Amniotic epithelial cell (primary cell): Measurements from ENCODE around the gene TFF2.

Experiments
- DNase-seq: peaks from one replicate; pipeline ENCODE4 v3.0.0-alpha.2; 2010; ENCODE audit warnings: low read depth

The TFF2 gene

DNA sequence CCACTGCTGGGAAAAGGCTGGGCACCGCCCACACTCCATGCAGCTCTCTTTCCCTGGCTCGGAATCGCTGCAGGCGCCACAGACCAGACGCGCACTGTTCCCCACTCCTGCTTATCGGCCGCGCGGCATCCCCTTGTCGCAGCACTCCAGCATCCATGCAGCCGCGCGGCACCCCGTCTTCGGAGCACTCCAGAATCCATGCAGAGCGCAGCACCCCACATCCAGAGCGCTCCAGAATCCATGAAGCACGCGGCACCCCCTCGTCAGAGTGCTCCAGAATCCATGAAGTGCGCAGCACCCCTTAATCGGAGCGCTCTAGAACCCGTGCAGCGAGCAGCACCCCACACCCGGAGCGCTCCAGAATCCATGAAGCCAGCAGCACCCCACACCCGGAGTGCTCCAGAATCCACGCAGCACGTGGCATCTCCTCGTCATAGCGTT is 45.1 kb downstream of the TFF2 start:
- DNase-seq: no peak

DNA sequence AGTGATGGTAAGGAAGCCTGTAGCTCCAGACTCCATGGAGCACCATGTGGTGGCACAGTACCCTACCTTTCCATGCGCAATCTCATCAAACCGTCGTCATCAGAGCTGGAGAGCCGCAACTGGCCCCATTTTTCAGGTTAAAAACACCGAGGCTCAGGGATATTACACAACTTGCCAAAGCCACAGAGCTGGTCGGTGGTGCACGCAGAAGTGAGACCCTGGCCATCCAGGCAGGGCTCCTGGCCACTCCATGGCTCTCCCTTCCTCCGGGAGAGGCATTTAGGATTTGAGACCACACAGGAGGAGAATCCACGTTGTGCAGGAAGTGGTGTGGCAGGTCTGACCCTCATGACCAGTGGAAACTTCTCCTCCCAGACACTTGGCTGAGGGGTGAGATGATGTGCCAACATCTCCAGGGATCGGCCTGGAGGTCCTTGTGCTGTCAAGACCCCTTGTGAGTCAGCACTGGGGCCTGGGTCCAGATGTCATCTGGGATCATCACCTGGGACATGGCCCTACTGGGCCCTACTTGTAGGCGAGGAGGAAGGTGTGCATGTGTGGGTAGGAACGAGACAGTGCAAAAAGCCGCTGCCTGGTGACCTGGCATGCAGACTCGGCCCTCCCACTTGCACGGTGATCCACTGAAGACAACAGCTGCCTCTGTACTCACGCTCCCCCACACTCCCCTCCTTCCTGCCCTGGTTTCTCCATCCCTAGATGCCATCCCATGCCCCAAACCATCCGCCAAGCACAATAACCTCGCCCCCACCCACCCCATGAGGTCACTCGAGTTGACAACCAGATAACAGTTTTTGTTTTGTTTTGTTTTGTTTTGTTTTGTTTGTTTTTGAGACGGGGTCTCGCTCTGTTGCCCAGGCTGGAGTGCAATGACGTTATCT is 46.0 kb downstream of the TFF2 start:
- DNase-seq: no peak

DNA sequence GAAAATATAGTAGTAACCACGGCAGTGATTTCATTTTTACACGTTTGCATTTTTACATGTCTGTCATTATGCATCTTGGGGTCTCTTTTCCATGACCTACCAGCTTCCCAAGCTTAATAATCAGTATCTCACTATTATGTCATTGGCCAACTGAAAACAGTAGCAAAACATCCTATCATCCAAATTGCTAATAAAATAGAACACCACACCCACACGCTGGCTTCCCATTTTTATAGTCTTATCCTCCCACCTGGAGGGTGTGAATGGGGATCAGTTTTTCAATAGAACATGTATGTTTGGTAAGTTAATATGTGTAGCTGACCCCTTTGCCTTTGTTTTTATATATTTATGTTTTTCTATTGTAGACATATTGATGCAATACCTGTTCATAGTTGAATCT is 47.4 kb downstream of the TFF2 start:
- no peak for DNase-seq

DNA sequence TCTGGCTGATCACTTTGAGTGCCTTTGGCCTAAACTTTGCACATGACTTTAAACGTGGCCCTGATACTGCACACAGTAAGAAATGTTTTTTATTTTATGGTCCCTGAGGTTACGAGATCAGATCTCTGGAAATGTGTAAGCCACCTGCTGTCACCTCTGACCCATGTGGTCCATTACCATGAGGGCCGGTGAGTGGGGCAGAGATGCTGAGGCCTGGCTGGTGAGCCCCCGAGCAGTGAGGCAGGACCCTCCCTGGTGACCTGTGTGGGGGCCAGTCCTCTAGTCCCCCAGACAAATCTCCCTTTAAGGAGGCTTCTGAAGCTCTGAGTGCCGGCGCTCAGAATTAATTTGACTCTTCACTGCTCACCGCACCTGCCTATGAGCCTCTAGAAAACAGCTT is 48.0 kb downstream of the TFF2 start:
- DNase-seq: no peak

DNA sequence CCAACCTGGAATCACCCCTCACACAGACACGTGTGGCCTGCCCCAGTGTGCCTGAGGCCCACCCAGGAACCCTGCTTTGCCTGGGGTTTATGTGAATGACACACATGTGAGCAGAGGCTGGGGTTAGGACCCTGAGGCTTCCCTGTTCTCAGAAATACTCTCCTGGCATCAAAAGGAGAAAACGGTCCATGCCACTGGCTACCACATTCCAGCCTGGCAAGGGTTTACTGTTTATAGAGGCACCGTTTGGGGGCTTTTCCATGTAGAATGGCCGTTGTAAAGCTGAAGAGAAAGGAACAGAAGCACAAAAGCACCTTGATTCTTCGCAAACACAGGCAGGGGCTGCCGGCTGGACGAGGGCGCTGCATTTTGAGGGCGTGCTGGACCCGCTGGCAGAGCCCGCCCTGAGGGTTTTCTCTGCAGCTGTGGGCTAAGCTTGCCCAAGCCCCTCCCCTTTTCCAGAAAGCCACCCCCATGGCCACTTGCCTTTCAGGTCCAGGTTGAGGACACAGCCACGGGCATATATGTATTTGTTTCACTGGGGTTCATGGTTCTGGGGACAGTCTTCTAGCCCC is 48.6 kb downstream of the TFF2 start:
- DNase-seq: no peak

DNA sequence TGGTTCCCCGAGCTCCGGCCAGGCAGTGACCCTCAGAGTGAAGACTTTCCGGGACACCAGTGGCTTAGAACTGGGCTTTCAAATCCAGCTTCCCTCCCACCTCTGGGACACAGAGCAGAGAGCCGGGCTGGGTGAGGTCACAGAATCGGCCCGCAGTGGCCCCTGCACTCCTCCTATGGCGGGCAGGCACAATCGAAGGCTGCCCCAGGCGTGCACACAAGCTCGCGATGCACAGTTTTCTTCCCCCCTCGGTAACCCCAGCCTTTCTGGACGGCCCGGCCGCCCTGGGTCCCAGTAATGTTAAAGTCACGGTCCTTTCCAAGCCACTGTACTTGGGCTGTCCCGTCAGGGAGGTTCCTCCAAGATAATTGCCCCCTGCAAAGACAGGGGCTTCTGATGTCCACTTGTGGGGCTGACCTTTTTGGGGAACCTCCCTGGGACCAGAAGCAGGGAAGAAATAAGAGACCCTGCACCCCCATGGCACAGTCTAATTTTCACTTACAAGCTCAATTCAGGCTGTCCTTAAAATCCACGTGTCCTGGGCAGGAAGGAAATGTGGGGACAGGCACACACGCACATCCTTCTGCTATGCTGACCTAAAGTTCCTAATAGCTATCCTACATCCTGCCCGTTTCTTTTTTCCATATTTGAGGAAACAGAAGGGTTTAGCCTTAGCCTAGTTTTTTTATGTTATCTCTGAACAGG is 49.3 kb downstream of the TFF2 start:
- DNase-seq: no peak

GRCh38 chr21:42300956-42301355 is 49.8 kb downstream of the TFF2 start:
- no peak for DNase-seq

- DNase-seq: no peak
These were observed 50.7 kb downstream of the TFF2 start for GRCh38 chr21:42300045-42300583.

DNA sequence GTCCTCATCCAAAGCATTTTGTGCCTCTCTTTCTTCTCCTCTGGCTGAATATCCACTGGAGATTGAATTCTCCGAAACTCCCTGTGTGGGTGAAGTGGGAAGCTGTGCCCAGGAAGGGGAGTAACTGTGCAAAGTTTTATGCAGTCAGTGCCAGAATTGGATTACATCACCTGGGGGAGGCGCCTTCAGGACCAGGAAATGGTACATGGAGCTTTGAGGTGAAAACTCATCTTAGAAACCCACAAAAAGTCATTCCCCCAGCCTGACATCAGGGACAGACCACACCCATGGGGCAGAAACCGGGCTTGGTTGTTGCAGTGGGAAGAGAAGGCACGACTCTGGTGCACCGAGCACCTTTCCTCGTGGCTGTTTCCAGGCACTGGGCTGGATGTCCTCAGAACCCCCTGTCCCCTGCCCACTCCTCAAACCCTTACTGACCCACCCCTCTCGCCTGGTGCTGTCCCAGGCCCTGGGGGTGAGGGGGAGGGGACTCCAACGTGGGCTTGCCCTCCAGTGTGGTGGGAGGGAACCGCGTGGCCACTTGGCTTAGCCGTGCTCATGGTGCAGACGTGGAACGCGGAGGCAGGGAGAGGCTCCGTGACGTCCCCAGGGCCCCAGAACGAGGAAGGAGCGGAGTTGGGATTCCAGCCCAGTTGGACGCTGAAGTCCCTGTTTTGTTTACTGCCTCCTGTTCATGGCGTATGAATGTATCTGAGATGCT is 51.3 kb downstream of the TFF2 start:
- DNase-seq: no peak

DNA sequence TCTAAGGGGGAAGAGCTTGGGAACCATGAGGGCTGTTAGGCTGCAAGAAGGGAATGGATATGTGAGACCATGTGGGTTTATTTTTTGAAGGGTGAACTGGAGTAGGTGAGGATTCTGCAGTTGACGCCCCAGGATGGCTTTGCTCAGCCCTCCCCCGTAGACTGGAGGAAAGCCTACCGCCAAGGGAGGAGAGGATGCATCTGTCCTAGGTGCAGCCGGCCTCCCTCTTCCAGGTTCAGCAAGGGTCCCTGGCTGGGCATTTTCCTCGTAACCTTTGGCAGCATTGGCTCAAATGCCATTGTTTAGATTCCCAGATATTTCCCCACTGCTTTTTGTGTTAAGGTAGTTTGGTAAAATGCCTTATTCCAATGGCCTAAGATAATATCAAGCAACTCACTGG is 52.1 kb downstream of the TFF2 start:
- no peak for DNase-seq

- no peak for DNase-seq
These were observed 52.6 kb downstream of the TFF2 start for GRCh38 chr21:42298237-42298636.

GRCh38 chr21:42297377-42297776 is 53.4 kb downstream of the TFF2 start:
- no peak for DNase-seq

- no peak for DNase-seq
These were observed 54.3 kb downstream of the TFF2 start for GRCh38 chr21:42296501-42296900.
